Dendritic cell treated with granulocyte-macrophage colony-stimulating factor and Interleukin-4, amounts not matched to agents 40 ng/mL and 50 ng/mL, for 4 days (primary cell): ENCODE measurements around the gene DDX59.
A peak's percentile ranks its signal among the peaks of the same experiment; 100 is the strongest.

ENCODE experiments used
- H3K27ac Mint-ChIP-seq: one replicate; pipeline ENCODE4 v1.8.0; 2022; ENCODE audit warnings: mild to moderate bottlenecking, mixed read lengths
- H3K27me3 Mint-ChIP-seq: one replicate; pipeline ENCODE4 v1.8.0; 2022; ENCODE audit warnings: mild to moderate bottlenecking, mixed read lengths
- H3K36me3 Mint-ChIP-seq: one replicate; pipeline ENCODE4 v1.8.0; 2022; ENCODE audit warnings: low read depth, mixed read lengths
- H3K4me1 Mint-ChIP-seq: one replicate; pipeline ENCODE4 v1.8.0; 2022; ENCODE audit warnings: low read depth, mixed read lengths
- H3K4me3 Mint-ChIP-seq: one replicate; pipeline ENCODE4 v1.8.0; 2022; ENCODE audit warnings: mild to moderate bottlenecking, moderate library complexity, mixed read lengths
- H3K9me3 Mint-ChIP-seq: one replicate; pipeline ENCODE4 v1.8.0; 2022; ENCODE audit warnings: mixed read lengths
- intact Hi-C: fragments of 100-400 bp; cut with micrococcal nuclease; formaldehyde crosslinking; loops from one replicate; pipeline ENCODE4 v1.15.0; 2022

The DDX59 gene

GRCh38 chr1:200669314-200670241, at the start of gene DDX59:
Gene DDX59, minus strand, starts transcription at chr1:200669907. Its CDS starts 3,167 bp downstream, at chr1:200666740.
- peak within 1 kb of the TSS; percentile 98 for H3K27ac Mint-ChIP-seq
- H3K27me3 Mint-ChIP-seq, result no peaks in the 10 kb centered on the region
- intact Hi-C loops, result loop anchor here (1.0 to 10.0 kb wide), 5 partner anchors 15 to 135 kb away; partner anchors contain the start of genes CAMSAP2 and KIF14
- no peaks in the 10 kb centered on the region for H3K9me3 Mint-ChIP-seq
- peak within 1 kb of the TSS; percentile 93 for H3K4me3 Mint-ChIP-seq
- peaks cover 39% of the 10 kb centered on the region for H3K4me1 Mint-ChIP-seq
- peaks cover 16% of the 10 kb centered on the region for H3K36me3 Mint-ChIP-seq

- Mint-ChIP-seq H3K27me3 (no peaks in the 10 kb centered on the region), H3K36me3 (no peaks in the 10 kb centered on the region), H3K4me3 (no peak overlapping the region), H3K9me3 (no peaks in the 10 kb centered on the region), H3K27ac (no peak overlapping the region), H3K4me1 (peaks cover 5% of the 10 kb centered on the region)
- intact Hi-C loops, result no loop called here
These were observed 44.9 kb upstream of the DDX59 start for GRCh38 chr1:200714504-200715187.

GRCh38 chr1:200710166-200710565, 40.5 kb upstream of the DDX59 start:
- no peak overlapping the region for H3K27ac Mint-ChIP-seq
- no peak overlapping the region for H3K4me3 Mint-ChIP-seq
- peaks cover 5% of the 10 kb centered on the region for H3K4me1 Mint-ChIP-seq
- intact Hi-C loops, result no loop called here
- no peaks in the 10 kb centered on the region for H3K27me3 Mint-ChIP-seq
- no peaks in the 10 kb centered on the region for H3K36me3 Mint-ChIP-seq
- no peaks in the 10 kb centered on the region for H3K9me3 Mint-ChIP-seq

- no peaks in the 10 kb centered on the region for H3K9me3 Mint-ChIP-seq
- no peak overlapping the region for H3K27ac Mint-ChIP-seq
- peaks cover 4% of the 10 kb centered on the region for H3K4me1 Mint-ChIP-seq
- no peaks in the 10 kb centered on the region for H3K36me3 Mint-ChIP-seq
- no peaks in the 10 kb centered on the region for H3K27me3 Mint-ChIP-seq
- intact Hi-C loops, result no loop called here
- no peak overlapping the region for H3K4me3 Mint-ChIP-seq
These were observed 39.1 kb upstream of the DDX59 start for GRCh38 chr1:200708769-200709168.

GRCh38 chr1:200708161-200708560, 38.5 kb upstream of the DDX59 start:
- Mint-ChIP-seq H3K4me1 (no peaks in the 10 kb centered on the region), H3K27me3 (no peaks in the 10 kb centered on the region), H3K27ac (no peak overlapping the region), H3K4me3 (no peak overlapping the region), H3K9me3 (no peaks in the 10 kb centered on the region), H3K36me3 (no peaks in the 10 kb centered on the region)
- intact Hi-C loops, result no loop called here

- intact Hi-C loops, result no loop called here
- Mint-ChIP-seq H3K27me3 (no peaks in the 10 kb centered on the region), H3K4me1 (no peaks in the 10 kb centered on the region), H3K36me3 (no peaks in the 10 kb centered on the region), H3K4me3 (no peak overlapping the region), H3K27ac (no peak overlapping the region), H3K9me3 (no peaks in the 10 kb centered on the region)
These were observed 37.4 kb upstream of the DDX59 start for GRCh38 chr1:200707116-200707515.

- H3K36me3 Mint-ChIP-seq, result no peaks in the 10 kb centered on the region
- H3K27me3 Mint-ChIP-seq, result no peaks in the 10 kb centered on the region
- no peaks in the 10 kb centered on the region for H3K9me3 Mint-ChIP-seq
- H3K4me1 Mint-ChIP-seq, result no peaks in the 10 kb centered on the region
- intact Hi-C loops, result no loop called here
- H3K4me3 Mint-ChIP-seq, result no peak overlapping the region
- H3K27ac Mint-ChIP-seq, result no peak overlapping the region
These were observed 36.6 kb upstream of the DDX59 start for GRCh38 chr1:200706111-200706814.

GRCh38 chr1:200704986-200705500, 35.3 kb upstream of the DDX59 start:
- no peak overlapping the region for H3K4me3 Mint-ChIP-seq
- H3K36me3 Mint-ChIP-seq, result no peaks in the 10 kb centered on the region
- H3K27ac Mint-ChIP-seq, result no peak overlapping the region
- H3K9me3 Mint-ChIP-seq, result no peaks in the 10 kb centered on the region
- intact Hi-C loops, result no loop called here
- no peaks in the 10 kb centered on the region for H3K27me3 Mint-ChIP-seq
- no peaks in the 10 kb centered on the region for H3K4me1 Mint-ChIP-seq

- no peak overlapping the region for H3K27ac Mint-ChIP-seq
- no peak overlapping the region for H3K4me3 Mint-ChIP-seq
- intact Hi-C loops, result no loop called here
- peaks cover 17% of the 10 kb centered on the region for H3K9me3 Mint-ChIP-seq
- H3K4me1 Mint-ChIP-seq, result no peaks in the 10 kb centered on the region
- no peaks in the 10 kb centered on the region for H3K27me3 Mint-ChIP-seq
- no peaks in the 10 kb centered on the region for H3K36me3 Mint-ChIP-seq
These were observed 30.2 kb upstream of the DDX59 start for GRCh38 chr1:200699871-200700270.

GRCh38 chr1:200694738-200695137, 25.0 kb upstream of the DDX59 start:
- H3K27ac Mint-ChIP-seq, result no peak overlapping the region

GRCh38 chr1:200693327-200693726, 23.6 kb upstream of the DDX59 start:
- Mint-ChIP-seq H3K4me1 (no peaks in the 10 kb centered on the region), H3K9me3 (peaks cover 17% of the 10 kb centered on the region), H3K27me3 (no peaks in the 10 kb centered on the region), H3K4me3 (no peak overlapping the region), H3K36me3 (no peaks in the 10 kb centered on the region), H3K27ac (no peak overlapping the region)
- intact Hi-C loops, result no loop called here

More at GRCh38 chr1:200694738-200695137, 25.0 kb upstream of the DDX59 start:
- Mint-ChIP-seq H3K9me3 (peaks cover 17% of the 10 kb centered on the region), H3K4me1 (no peaks in the 10 kb centered on the region), H3K27me3 (no peaks in the 10 kb centered on the region), H3K4me3 (no peak overlapping the region), H3K36me3 (no peaks in the 10 kb centered on the region)
- intact Hi-C loops, result no loop called here

- Mint-ChIP-seq H3K4me1 (no peaks in the 10 kb centered on the region), H3K27me3 (no peaks in the 10 kb centered on the region), H3K4me3 (no peak overlapping the region), H3K36me3 (no peaks in the 10 kb centered on the region), H3K9me3 (peaks cover 7% of the 10 kb centered on the region), H3K27ac (no peak overlapping the region)
- intact Hi-C loops, result no loop called here
These were observed 22.6 kb upstream of the DDX59 start for GRCh38 chr1:200692316-200692715.

- no peaks in the 10 kb centered on the region for H3K9me3 Mint-ChIP-seq
These were observed 16.9 kb upstream of the DDX59 start for GRCh38 chr1:200686620-200687019.

GRCh38 chr1:200684015-200684414, 14.3 kb upstream of the DDX59 start:
- Mint-ChIP-seq H3K27me3 (no peaks in the 10 kb centered on the region), H3K4me1 (no peaks in the 10 kb centered on the region), H3K27ac (no peak overlapping the region), H3K36me3 (no peaks in the 10 kb centered on the region), H3K9me3 (no peaks in the 10 kb centered on the region), H3K4me3 (no peak overlapping the region)
- intact Hi-C loops, result no loop called here

More at GRCh38 chr1:200686620-200687019, 16.9 kb upstream of the DDX59 start:
- Mint-ChIP-seq H3K27ac (no peak overlapping the region), H3K4me3 (no peak overlapping the region), H3K27me3 (no peaks in the 10 kb centered on the region), H3K36me3 (no peaks in the 10 kb centered on the region), H3K4me1 (no peaks in the 10 kb centered on the region)
- intact Hi-C loops, result no loop called here
